ENCODE measurements around the gene IRX3.

DNA sequence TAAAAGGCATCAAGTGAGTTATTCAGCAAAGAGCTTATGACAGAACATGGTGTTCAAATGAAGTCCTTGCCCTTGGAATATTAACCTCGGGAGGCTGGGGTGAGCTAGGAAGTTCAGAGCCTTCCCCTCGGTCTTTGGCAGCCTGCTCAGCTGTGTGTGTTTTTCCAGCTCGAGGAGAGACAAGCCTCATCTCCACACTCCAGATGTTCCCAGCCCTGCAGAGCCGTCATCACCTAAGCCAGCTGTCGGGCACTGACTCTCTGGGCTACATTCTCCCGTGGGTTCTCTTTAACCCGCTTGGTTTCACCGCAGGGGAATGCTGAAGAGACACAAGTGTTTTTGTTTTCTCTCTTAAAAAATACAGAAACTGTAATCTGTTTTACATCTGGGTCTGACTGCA, 47.1 kb downstream of the IRX3 start:
- TF ChIP-seq EZH2 (IDR thresholded peaks at IDR 0.05) (no peak), POLR2AphosphoS5 (IDR thresholded peaks at IDR 0.05; ENCODE audit: borderline replicate concordance, low read depth, low read length) (no peak), FOXP2 (optimal IDR thresholded peaks at IDR 0.05; ENCODE audit: control extremely low read depth, extremely low read length, insufficient read depth) (no peak)

All from SK-N-MC (cell line).